OCI-LY7 (cell line): ENCODE results near the gene NTPCR.

Experiments used
- EZH2phosphoT487 ChIP-seq: fragments of 200-600 bp; sonication (generic); IDR thresholded peaks from 2 replicates; pipeline ENCODE4 v1.6.1; 2018; ENCODE audit warnings: low read depth, borderline replicate concordance, mild to moderate bottlenecking, mixed run types, antibody characterized with exemption, low read length, moderate library complexity, mixed read lengths
- TF ChIP-seq, protein P1 (sequence below): fragments of 200-600 bp; sonication (generic); conservative IDR thresholded peaks from 2 replicates; pipeline ENCODE4 v1.5.1; 2014; ENCODE audit warnings: mild to moderate bottlenecking, antibody characterized with exemption, low read length, moderate library complexity, mixed read lengths

DNA sequence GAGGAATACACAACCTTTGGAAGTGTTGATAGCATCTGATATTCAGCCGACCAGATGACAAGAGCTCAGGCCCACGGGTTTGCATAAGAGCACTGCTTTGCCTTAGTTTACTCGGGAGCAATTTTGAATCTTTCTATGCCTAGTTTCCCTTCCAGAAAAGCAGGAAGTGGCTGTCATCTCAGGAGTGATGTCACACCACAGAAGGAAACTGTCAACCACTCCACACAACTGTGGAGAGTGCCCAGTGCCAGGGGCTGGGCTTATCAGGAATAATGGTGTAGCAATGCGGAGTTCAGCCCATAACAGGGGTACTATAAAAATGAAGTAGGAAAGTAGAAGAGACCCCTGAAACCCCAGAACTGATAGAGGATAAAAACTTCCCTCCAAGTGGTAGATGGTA lies 28.4 kb downstream of the NTPCR start:
- TF ChIP-seq, protein P1, sequence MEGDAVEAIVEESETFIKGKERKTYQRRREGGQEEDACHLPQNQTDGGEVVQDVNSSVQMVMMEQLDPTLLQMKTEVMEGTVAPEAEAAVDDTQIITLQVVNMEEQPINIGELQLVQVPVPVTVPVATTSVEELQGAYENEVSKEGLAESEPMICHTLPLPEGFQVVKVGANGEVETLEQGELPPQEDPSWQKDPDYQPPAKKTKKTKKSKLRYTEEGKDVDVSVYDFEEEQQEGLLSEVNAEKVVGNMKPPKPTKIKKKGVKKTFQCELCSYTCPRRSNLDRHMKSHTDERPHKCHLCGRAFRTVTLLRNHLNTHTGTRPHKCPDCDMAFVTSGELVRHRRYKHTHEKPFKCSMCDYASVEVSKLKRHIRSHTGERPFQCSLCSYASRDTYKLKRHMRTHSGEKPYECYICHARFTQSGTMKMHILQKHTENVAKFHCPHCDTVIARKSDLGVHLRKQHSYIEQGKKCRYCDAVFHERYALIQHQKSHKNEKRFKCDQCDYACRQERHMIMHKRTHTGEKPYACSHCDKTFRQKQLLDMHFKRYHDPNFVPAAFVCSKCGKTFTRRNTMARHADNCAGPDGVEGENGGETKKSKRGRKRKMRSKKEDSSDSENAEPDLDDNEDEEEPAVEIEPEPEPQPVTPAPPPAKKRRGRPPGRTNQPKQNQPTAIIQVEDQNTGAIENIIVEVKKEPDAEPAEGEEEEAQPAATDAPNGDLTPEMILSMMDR = no peak
- TF ChIP-seq EZH2phosphoT487 = no peak
